IPS DF 6.9 (cell line): ENCODE measurements around the gene IL13.

Source experiments
- DNase-seq: peaks from one replicate; pipeline ENCODE4 v3.0.0-alpha.2; 2013; ENCODE audit warnings: low read depth, low spot score
- H3K27ac ChIP-seq: one replicate; pipeline ENCODE4 v1.5.1; 2013; ENCODE audit warnings: low read length, control low read depth
- H3K27me3 ChIP-seq: 2 replicates; pipeline ENCODE4 v1.6.1; 2013; ENCODE audit warnings: mild to moderate bottlenecking, low read length; ENCODE audit not compliant: control insufficient read depth, insufficient read depth
- H3K36me3 ChIP-seq: 2 replicates; pipeline ENCODE4 v1.6.1; 2013; ENCODE audit warnings: low read length; ENCODE audit not compliant: control insufficient read depth, insufficient read depth
- H3K4me1 ChIP-seq: 2 replicates; pipeline ENCODE4 v1.6.1; 2013; ENCODE audit warnings: low read length; ENCODE audit not compliant: control insufficient read depth, insufficient read depth
- H3K4me3 ChIP-seq: 2 replicates; pipeline ENCODE4 v1.5.1; 2013; ENCODE audit warnings: mild to moderate bottlenecking, low read length
- H3K9me3 ChIP-seq: 2 replicates; pipeline ENCODE4 v1.6.1; 2013; ENCODE audit warnings: low read length, inconsistent platforms; ENCODE audit not compliant: control insufficient read depth, insufficient read depth
- WGBS: extraction: QIAGEN DNeasy Blood & Tissue Kit; methylation state at CpG from one replicate; pipeline ENCODE4 v1.1.7; 2013; ENCODE audit warnings: mixed read lengths, missing lambda C conversion rate; ENCODE audit not compliant: insufficient read length, insufficient coverage; 5-methylcytosine and 5-hydroxymethylcytosine counted together

Gene IL13

GRCh38 chr5:132637241-132637640, 20.7 kb upstream of the IL13 start:
- Histone ChIP-seq H3K27me3 (no peaks in the 10 kb centered on the region), H3K4me3 (no peak overlapping the region), H3K4me1 (no peaks in the 10 kb centered on the region), H3K36me3 (peaks cover 2% of the 10 kb centered on the region; the same call in 1 of the 2 replicates), H3K27ac (no peak overlapping the region), H3K9me3 (no peaks in the 10 kb centered on the region)
- no peak for DNase-seq
- no CpG with 5 or more reads among the region's 4 CpGs for WGBS

GRCh38 chr5:132639706-132640130, 18.3 kb upstream of the IL13 start:
- DNase-seq, result no peak
- H3K4me3 ChIP-seq, result no peak overlapping the region
- H3K4me1 ChIP-seq, result no peaks in the 10 kb centered on the region
- no CpG with 5 or more reads among the region's 2 CpGs for WGBS
- H3K36me3 ChIP-seq, result peaks cover 2% of the 10 kb centered on the region; the same call in 1 of the 2 replicates
- H3K27me3 ChIP-seq, result no peaks in the 10 kb centered on the region
- no peaks in the 10 kb centered on the region for H3K9me3 ChIP-seq
- H3K27ac ChIP-seq, result no peak overlapping the region

- Histone ChIP-seq H3K36me3 (peaks cover 2% of the 10 kb centered on the region; the same call in 1 of the 2 replicates), H3K27ac (no peak overlapping the region), H3K4me1 (no peaks in the 10 kb centered on the region), H3K4me3 (no peak overlapping the region), H3K27me3 (no peaks in the 10 kb centered on the region), H3K9me3 (no peaks in the 10 kb centered on the region)
- WGBS, result no CpG with 5 or more reads among the region's 4 CpGs
- DNase-seq, result no peak
Observed at GRCh38 chr5:132640613-132641012, 17.4 kb upstream of the IL13 start.

- no peaks in the 10 kb centered on the region for H3K4me1 ChIP-seq
- H3K4me3 ChIP-seq, result no peak overlapping the region
- no peak overlapping the region for H3K27ac ChIP-seq
- no CpG with 5 or more reads among the region's 3 CpGs for WGBS
- no peaks in the 10 kb centered on the region for H3K27me3 ChIP-seq
- no peak for DNase-seq
- no peaks in the 10 kb centered on the region for H3K9me3 ChIP-seq
- H3K36me3 ChIP-seq, result peaks cover 2% of the 10 kb centered on the region; the same call in 1 of the 2 replicates
Observed at GRCh38 chr5:132641241-132641723, 16.7 kb upstream of the IL13 start.

- Histone ChIP-seq H3K4me1 (no peaks in the 10 kb centered on the region), H3K4me3 (no peak overlapping the region), H3K27me3 (no peaks in the 10 kb centered on the region), H3K9me3 (no peaks in the 10 kb centered on the region), H3K36me3 (peaks cover 2% of the 10 kb centered on the region; the same call in 1 of the 2 replicates), H3K27ac (no peak overlapping the region)
- no CpG with 5 or more reads among the region's 3 CpGs for WGBS
- no peak for DNase-seq
Observed at GRCh38 chr5:132641841-132642240, 16.1 kb upstream of the IL13 start.

GRCh38 chr5:132644177-132644576, 13.8 kb upstream of the IL13 start:
- no peak overlapping the region for H3K4me3 ChIP-seq
- no peaks in the 10 kb centered on the region for H3K9me3 ChIP-seq
- no peak overlapping the region for H3K27ac ChIP-seq
- no peaks in the 10 kb centered on the region for H3K36me3 ChIP-seq
- no peaks in the 10 kb centered on the region for H3K4me1 ChIP-seq
- no peak for DNase-seq
- H3K27me3 ChIP-seq, result no peaks in the 10 kb centered on the region

GRCh38 chr5:132646583-132647266, 11.2 kb upstream of the IL13 start:
- WGBS, result no CpG with 5 or more reads among the region's 11 CpGs
- no peak overlapping the region for H3K4me3 ChIP-seq
- no peak overlapping the region for H3K27ac ChIP-seq
- no peaks in the 10 kb centered on the region for H3K9me3 ChIP-seq
- no peak for DNase-seq
- no peaks in the 10 kb centered on the region for H3K36me3 ChIP-seq
- no peaks in the 10 kb centered on the region for H3K27me3 ChIP-seq
- no peaks in the 10 kb centered on the region for H3K4me1 ChIP-seq

GRCh38 chr5:132647473-132647872, 10.5 kb upstream of the IL13 start:
- DNase-seq, result no peak
- no peak overlapping the region for H3K4me3 ChIP-seq
- H3K27ac ChIP-seq, result no peak overlapping the region
- no CpG with 5 or more reads among the region's 2 CpGs for WGBS
- H3K36me3 ChIP-seq, result no peaks in the 10 kb centered on the region
- no peaks in the 10 kb centered on the region for H3K4me1 ChIP-seq
- no peaks in the 10 kb centered on the region for H3K27me3 ChIP-seq
- no peaks in the 10 kb centered on the region for H3K9me3 ChIP-seq

GRCh38 chr5:132648355-132648754, 9.6 kb upstream of the IL13 start:
- WGBS, result no CpG with 5 or more reads among the region's 1 CpG
- Histone ChIP-seq H3K4me3 (no peak overlapping the region), H3K27ac (no peak overlapping the region), H3K4me1 (no peaks in the 10 kb centered on the region), H3K9me3 (no peaks in the 10 kb centered on the region), H3K27me3 (no peaks in the 10 kb centered on the region), H3K36me3 (no peaks in the 10 kb centered on the region)
- no peak for DNase-seq

- WGBS, result no CpG with 5 or more reads among the region's 4 CpGs
- no peak for DNase-seq
Observed at GRCh38 chr5:132651838-132652469, 6.0 kb upstream of the IL13 start.

More at GRCh38 chr5:132651838-132652469, 6.0 kb upstream of the IL13 start:
- no peak overlapping the region for H3K27ac ChIP-seq
- H3K36me3 ChIP-seq, result no peaks in the 10 kb centered on the region
- peaks cover 11% of the 10 kb centered on the region; the same call in 1 of the 2 replicates for H3K27me3 ChIP-seq
- H3K4me3 ChIP-seq, result no peak overlapping the region
- H3K9me3 ChIP-seq, result no peaks in the 10 kb centered on the region
- 0 out of 2 replicates have a peak, but pooled peaks cover 2% of the 10 kb centered on the region for H3K4me1 ChIP-seq
